WERI-Rb-1 (cell line): ENCODE measurements around the gene EIF6.
"Not testable (repeated sequence)": the region's sequence is repeated elsewhere in the genome, so short reads cannot be mapped to it uniquely, and the experiment has no call there.

Experiments used
- DNase-seq: peaks from one replicate; pipeline ENCODE4 v3.0.0-alpha.2; 2020
- H3K27ac ChIP-seq: fragments of 250-450 bp; sonication (Bioruptor Pico); 2 replicates; pipeline ENCODE4 v1.5.1; 2020; ENCODE audit warnings: mild to moderate bottlenecking, moderate library complexity
- H3K27me3 ChIP-seq: fragments of 250-450 bp; sonication (Bioruptor Pico); 2 replicates; pipeline ENCODE4 v1.5.1; 2021; ENCODE audit warnings: mild to moderate bottlenecking, low read depth, moderate library complexity; ENCODE audit not compliant: insufficient read depth, severe bottlenecking
- H3K36me3 ChIP-seq: fragments of 250-450 bp; sonication (Bioruptor Pico); 2 replicates; pipeline ENCODE4 v1.5.1; 2020; ENCODE audit warnings: mild to moderate bottlenecking, moderate library complexity
- H3K4me3 ChIP-seq: 2 replicates; pipeline ENCODE4 v1.5.1; 2011; ENCODE audit warnings: low read depth, mild to moderate bottlenecking, control low read depth, low read length
- H3K9me3 ChIP-seq: fragments of 250-450 bp; sonication (Bioruptor Pico); 2 replicates; pipeline ENCODE4 v1.5.1; 2021; ENCODE audit warnings: mild to moderate bottlenecking, moderate library complexity; ENCODE audit not compliant: severe bottlenecking
- TF ChIP-seq, protein P1 (sequence below): IDR thresholded peaks from 2 replicates; pipeline ENCODE4 v1.5.1; 2011; ENCODE audit warnings: low read depth, mild to moderate bottlenecking, control low read depth, inconsistent platforms, low read length

The EIF6 gene

DNA sequence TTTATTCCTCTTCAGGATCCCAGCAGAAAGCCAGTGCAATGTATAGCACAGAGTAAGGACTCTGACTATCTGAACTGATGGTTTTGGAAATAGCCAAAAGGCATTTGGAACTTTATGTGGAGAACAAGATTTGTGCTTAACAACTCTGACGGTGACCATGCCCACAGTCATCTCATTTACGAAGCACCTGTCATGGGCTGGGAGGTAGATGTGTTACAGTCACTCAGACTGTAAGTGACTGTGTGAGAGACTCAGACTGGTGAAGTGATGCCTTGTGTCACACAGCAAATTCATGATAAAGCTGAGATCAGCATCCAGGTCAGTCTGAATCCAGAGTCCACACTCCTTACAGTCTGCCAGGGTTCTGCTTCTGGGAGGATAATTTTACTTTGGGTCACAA, 31.5 kb upstream of the EIF6 start:
- Histone ChIP-seq H3K9me3 (no peaks in the 10 kb centered on the region), H3K36me3 (peaks cover 6% of the 10 kb centered on the region), H3K4me3 (no peak overlapping the region), H3K27me3 (no peaks in the 10 kb centered on the region), H3K27ac (no peak overlapping the region)
- TF ChIP-seq, protein P1, sequence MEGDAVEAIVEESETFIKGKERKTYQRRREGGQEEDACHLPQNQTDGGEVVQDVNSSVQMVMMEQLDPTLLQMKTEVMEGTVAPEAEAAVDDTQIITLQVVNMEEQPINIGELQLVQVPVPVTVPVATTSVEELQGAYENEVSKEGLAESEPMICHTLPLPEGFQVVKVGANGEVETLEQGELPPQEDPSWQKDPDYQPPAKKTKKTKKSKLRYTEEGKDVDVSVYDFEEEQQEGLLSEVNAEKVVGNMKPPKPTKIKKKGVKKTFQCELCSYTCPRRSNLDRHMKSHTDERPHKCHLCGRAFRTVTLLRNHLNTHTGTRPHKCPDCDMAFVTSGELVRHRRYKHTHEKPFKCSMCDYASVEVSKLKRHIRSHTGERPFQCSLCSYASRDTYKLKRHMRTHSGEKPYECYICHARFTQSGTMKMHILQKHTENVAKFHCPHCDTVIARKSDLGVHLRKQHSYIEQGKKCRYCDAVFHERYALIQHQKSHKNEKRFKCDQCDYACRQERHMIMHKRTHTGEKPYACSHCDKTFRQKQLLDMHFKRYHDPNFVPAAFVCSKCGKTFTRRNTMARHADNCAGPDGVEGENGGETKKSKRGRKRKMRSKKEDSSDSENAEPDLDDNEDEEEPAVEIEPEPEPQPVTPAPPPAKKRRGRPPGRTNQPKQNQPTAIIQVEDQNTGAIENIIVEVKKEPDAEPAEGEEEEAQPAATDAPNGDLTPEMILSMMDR = no peak
- no peak for DNase-seq

GRCh38 chr20:35315632-35316020, 31.1 kb upstream of the EIF6 start:
- H3K9me3 ChIP-seq, DNase-seq, H3K27ac ChIP-seq, H3K4me3 ChIP-seq, H3K36me3 ChIP-seq, H3K27me3 ChIP-seq: not testable (repeated sequence)

DNA sequence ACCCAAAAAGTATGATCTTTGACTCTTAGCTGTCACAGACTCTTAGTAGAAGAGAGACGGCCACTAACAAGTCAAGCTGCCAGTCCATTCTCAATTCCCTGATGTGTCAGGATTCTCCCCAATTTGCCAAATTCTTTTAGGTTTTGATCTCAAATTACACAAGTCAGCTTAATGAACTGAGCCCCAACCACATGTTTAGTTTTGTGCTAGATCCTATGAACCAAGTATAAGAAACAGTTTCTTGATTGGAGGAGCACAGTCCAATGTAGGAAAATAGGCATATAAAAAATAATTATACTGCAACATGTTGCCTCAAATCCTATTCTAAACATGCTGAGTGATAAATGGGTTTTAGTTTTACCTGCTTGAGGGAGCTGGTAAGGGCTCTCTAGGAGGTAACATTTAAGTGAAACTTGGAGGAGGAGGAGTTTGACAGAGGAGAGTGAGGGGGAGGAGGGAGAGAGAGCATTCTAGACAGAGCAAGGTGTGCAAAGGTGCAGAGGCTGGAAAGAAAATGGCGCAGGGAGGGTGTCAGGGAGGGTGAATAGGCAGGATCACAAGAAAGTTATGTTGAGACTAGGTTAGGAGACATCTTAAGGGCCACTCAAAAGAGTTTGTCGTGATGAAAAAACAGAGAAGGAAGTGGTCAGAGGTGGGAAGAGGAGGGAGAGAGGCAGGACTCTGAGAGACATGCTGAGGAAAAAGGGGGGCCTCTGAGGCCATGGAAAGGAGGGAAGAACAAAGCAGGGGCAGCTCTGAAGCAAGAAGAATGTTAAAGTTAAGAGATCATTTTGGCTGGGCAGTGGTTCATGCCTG, 30.5 kb upstream of the EIF6 start:
- TF ChIP-seq, protein P1 = no peak
- Histone ChIP-seq H3K27ac (no peak overlapping the region), H3K4me3 (no peak overlapping the region), H3K27me3 (no peaks in the 10 kb centered on the region), H3K9me3 (no peaks in the 10 kb centered on the region), H3K36me3 (peaks cover 6% of the 10 kb centered on the region)
- no peak for DNase-seq

GRCh38 chr20:35312318-35312717, 27.7 kb upstream of the EIF6 start:
- Histone ChIP-seq H3K4me3 (no peak overlapping the region), H3K27ac (no peak overlapping the region), H3K27me3 (no peaks in the 10 kb centered on the region), H3K36me3 (peaks cover 18% of the 10 kb centered on the region), H3K9me3 (no peaks in the 10 kb centered on the region)
- TF ChIP-seq, protein P1 = no peak
- DNase-seq = no peak

DNA sequence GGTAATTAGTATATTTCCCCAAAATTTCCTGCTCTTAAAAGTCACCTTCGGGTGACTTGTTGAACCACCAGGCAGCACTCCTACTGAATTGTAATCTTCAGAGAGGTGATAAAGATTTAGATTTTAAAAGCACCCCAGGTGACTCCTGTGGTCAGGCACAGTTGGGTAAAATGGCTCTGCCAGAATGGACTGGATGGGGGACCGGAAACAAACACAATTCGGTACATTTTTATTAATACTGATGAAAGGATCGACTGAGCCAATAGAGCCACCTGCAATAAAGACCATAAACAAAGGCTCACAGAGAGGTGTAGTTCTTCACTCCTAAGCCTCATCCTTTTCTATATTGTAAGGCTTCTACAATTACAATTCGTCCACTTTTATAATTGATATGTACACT, 27.2 kb upstream of the EIF6 start:
- no peak overlapping the region for H3K4me3 ChIP-seq
- peaks cover 18% of the 10 kb centered on the region for H3K36me3 ChIP-seq
- DNase-seq = no peak
- H3K27me3 ChIP-seq = no peaks in the 10 kb centered on the region
- TF ChIP-seq, protein P1 = no peak
- no peaks in the 10 kb centered on the region for H3K9me3 ChIP-seq
- no peak overlapping the region for H3K27ac ChIP-seq

DNA sequence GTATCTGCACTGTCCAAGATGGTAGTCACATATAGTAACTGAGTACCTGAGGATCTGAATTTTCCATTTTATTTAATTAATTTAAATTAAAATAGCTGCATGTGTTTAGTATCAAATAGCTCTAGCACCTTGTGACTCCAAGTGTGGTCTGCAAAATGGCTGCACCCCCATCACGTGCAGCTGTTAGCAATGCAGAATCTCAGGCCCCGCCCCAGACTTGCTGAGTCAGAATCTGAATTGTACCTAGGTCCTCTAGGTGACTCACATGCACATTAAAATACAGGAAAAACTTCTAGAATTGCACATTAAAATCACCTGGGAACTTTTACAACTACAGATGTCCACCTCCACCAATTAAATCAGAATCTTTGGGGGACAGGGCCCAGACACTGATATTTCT, 26.8 kb upstream of the EIF6 start:
- DNase-seq = no peak
- Histone ChIP-seq H3K9me3 (no peaks in the 10 kb centered on the region), H3K27ac (no peak overlapping the region), H3K27me3 (no peaks in the 10 kb centered on the region), H3K4me3 (no peak overlapping the region), H3K36me3 (peaks cover 19% of the 10 kb centered on the region)
- TF ChIP-seq, protein P1 = no peak
